HEK293 (cell line): ENCODE results near the gene ZNF536.

Experiments
- EGR2 ChIP-seq: fragments of 450-650 bp; formaldehyde crosslinking; IDR thresholded peaks from 2 replicates; pipeline ENCODE4 v1.5.1; 2016; ENCODE audit warnings: low read depth, missing biosample characterization, missing genetic modification characterization
- GLIS1 ChIP-seq: fragments of 450-650 bp; formaldehyde crosslinking; IDR thresholded peaks from 2 replicates; pipeline ENCODE4 v1.5.1; 2016; ENCODE audit warnings: missing biosample characterization, missing genetic modification characterization
- IKZF3 ChIP-seq: fragments of 450-650 bp; IDR thresholded peaks from 2 replicates; pipeline ENCODE4 v1.5.0; 2018; ENCODE audit warnings: missing biosample characterization, mild to moderate bottlenecking, missing genetic modification characterization, moderate library complexity
- KLF16 ChIP-seq: fragments of 450-650 bp; formaldehyde crosslinking; IDR thresholded peaks from 2 replicates; pipeline ENCODE4 v1.5.1; 2017; ENCODE audit warnings: missing biosample characterization, missing genetic modification characterization
- KLF7 ChIP-seq: fragments of 450-650 bp; formaldehyde crosslinking; IDR thresholded peaks from 2 replicates; pipeline ENCODE4 v1.5.1; 2016; ENCODE audit warnings: missing biosample characterization, missing genetic modification characterization, borderline replicate concordance
- KLF8 ChIP-seq: fragments of 450-650 bp; formaldehyde crosslinking; IDR thresholded peaks from 2 replicates; pipeline ENCODE4 v1.5.1; 2016; ENCODE audit warnings: missing biosample characterization, missing genetic modification characterization
- KLF9 ChIP-seq: fragments of 450-650 bp; formaldehyde crosslinking; IDR thresholded peaks from 2 replicates; pipeline ENCODE4 v1.5.1; 2016; ENCODE audit warnings: missing biosample characterization, missing genetic modification characterization, low read depth
- ZFP37 ChIP-seq: fragments of 450-650 bp; formaldehyde crosslinking; IDR thresholded peaks from 2 replicates; pipeline ENCODE4 v1.5.1; 2016; ENCODE audit warnings: missing biosample characterization, missing genetic modification characterization
- ZNF157 ChIP-seq: fragments of 450-650 bp; formaldehyde crosslinking; IDR thresholded peaks from 2 replicates; pipeline ENCODE4 v1.5.1; 2016; ENCODE audit warnings: missing biosample characterization, missing genetic modification characterization
- ZNF707 ChIP-seq: fragments of 450-650 bp; formaldehyde crosslinking; IDR thresholded peaks from 2 replicates; pipeline ENCODE4 v1.5.1; 2016; ENCODE audit warnings: missing biosample characterization, missing genetic modification characterization
- TF ChIP-seq, protein P1 (sequence below): fragments of 450-650 bp; formaldehyde crosslinking; IDR thresholded peaks from 2 replicates; pipeline ENCODE4 v1.5.1; 2016; ENCODE audit warnings: missing biosample characterization, missing genetic modification characterization
- TF ChIP-seq, protein P2 (sequence below): fragments of 450-650 bp; formaldehyde crosslinking; IDR thresholded peaks from 2 replicates; pipeline ENCODE4 v1.5.1; 2016; ENCODE audit warnings: missing biosample characterization, missing genetic modification characterization
- TF ChIP-seq, protein P3 (sequence below): fragments of 450-650 bp; formaldehyde crosslinking; optimal IDR thresholded peaks from 2 replicates; pipeline ENCODE3; 2016; ENCODE audit warnings: missing biosample characterization, mild to moderate bottlenecking, missing genetic modification characterization
- TF ChIP-seq, protein P4 (sequence below): fragments of 450-650 bp; formaldehyde crosslinking; IDR thresholded peaks from 2 replicates; pipeline ENCODE4 v1.5.1; 2016; ENCODE audit warnings: missing biosample characterization, missing genetic modification characterization
- TF ChIP-seq, protein P5 (sequence below): fragments of 450-650 bp; formaldehyde crosslinking; IDR thresholded peaks from 2 replicates; pipeline ENCODE4 v1.5.1; 2017; ENCODE audit warnings: missing biosample characterization, missing genetic modification characterization
- TF ChIP-seq, protein P6 (sequence below): fragments of 450-650 bp; formaldehyde crosslinking; IDR thresholded peaks from 2 replicates; pipeline ENCODE4 v1.5.1; 2016; ENCODE audit warnings: missing biosample characterization, missing genetic modification characterization
- TF ChIP-seq, protein P7 (sequence below): fragments of 450-650 bp; formaldehyde crosslinking; IDR thresholded peaks from 2 replicates; pipeline ENCODE4 v1.5.1; 2017; ENCODE audit warnings: missing biosample characterization, missing genetic modification characterization
- TF ChIP-seq, protein P8 (sequence below): fragments of 450-650 bp; formaldehyde crosslinking; IDR thresholded peaks from 2 replicates; pipeline ENCODE4 v1.5.1; 2016; ENCODE audit warnings: missing biosample characterization, missing genetic modification characterization, low read depth
- TF ChIP-seq, protein P9 (sequence below): fragments of 450-650 bp; formaldehyde crosslinking; conservative IDR thresholded peaks from 2 replicates; pipeline ENCODE4 v1.5.1; 2016; ENCODE audit warnings: low read depth, missing biosample characterization, missing genetic modification characterization
- TF ChIP-seq, protein P10 (sequence below): fragments of 450-650 bp; formaldehyde crosslinking; IDR thresholded peaks from 2 replicates; pipeline ENCODE4 v1.5.1; 2017; ENCODE audit warnings: missing biosample characterization, mild to moderate bottlenecking, missing genetic modification characterization, moderate library complexity

Gene ZNF536

DNA sequence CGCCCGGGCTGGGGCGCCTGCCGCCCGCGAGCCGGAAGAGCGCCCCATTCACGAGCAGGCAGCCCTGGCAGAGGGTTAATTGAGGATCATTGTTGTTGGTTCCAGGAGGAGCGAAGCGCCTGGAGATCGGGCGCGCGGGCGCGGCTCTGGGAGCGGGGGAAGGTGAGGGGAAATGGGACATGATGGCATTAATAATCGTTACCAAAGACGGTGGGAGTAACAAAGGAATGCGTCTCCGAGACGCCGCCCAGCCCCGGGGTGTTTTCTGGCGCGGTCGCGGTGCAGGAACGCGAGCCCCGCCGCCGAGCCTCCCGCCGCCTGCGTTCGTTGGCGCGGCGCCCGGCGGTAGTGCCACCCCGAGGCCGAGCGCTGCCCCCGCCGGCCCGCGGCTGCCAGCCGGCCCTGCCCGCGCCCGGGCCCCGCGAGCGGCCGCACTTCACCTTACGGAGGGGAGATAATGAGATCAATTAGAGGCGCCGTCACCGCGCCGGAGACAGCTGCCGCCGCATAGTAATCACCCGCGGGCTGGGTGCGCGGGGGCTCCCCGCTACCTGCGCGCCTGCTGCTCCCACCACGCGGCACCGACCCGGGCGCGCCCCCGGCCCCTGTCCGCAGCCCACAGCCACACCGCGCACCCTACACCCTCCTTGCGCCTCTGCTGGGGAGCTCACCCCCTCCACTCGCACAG lies 2.8 kb downstream of the ZNF536 start (continued):
- TF ChIP-seq, protein P1, sequence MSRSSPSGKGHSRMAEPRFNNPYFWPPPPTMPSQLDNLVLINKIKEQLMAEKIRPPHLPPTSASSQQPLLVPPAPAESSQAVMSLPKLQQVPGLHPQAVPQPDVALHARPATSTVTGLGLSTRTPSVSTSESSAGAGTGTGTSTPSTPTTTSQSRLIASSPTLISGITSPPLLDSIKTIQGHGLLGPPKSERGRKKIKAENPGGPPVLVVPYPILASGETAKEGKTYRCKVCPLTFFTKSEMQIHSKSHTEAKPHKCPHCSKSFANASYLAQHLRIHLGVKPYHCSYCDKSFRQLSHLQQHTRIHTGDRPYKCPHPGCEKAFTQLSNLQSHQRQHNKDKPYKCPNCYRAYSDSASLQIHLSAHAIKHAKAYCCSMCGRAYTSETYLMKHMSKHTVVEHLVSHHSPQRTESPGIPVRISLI = no peak
- TF ChIP-seq KLF8 (tag by site-specific recombination) (peak; percentile 47; the same call in 1 of the 2 replicates), EGR2 (tag by site-specific recombination) (peak; percentile 56), KLF9 (0 out of 2 replicates have a peak, but pooled peaks have one; percentile 39), ZNF157 (no peak), KLF7 (tag by site-specific recombination) (peak; percentile 41; the same call in 1 of the 2 replicates), KLF16 (tag by site-specific recombination) (peak; percentile 73), IKZF3 (tag by site-specific recombination) (peak; percentile 46; the same call in 1 of the 2 replicates), GLIS1 (tag by site-specific recombination) (peak; percentile 64), ZFP37 (tag by site-specific recombination) (no peak), ZNF707 (no peak)
- TF ChIP-seq, protein P2, sequence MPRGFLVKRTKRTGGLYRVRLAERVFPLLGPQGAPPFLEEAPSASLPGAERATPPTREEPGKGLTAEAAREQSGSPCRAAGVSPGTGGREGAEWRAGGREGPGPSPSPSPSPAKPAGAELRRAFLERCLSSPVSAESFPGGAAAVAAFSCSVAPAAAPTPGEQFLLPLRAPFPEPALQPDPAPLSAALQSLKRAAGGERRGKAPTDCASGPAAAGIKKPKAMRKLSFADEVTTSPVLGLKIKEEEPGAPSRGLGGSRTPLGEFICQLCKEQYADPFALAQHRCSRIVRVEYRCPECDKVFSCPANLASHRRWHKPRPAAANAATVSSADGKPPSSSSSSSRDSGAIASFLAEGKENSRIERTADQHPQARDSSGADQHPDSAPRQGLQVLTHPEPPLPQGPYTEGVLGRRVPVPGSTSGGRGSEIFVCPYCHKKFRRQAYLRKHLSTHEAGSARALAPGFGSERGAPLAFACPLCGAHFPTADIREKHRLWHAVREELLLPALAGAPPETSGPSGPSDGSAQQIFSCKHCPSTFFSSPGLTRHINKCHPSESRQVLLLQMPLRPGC (tag by site-specific recombination) = no peak
- TF ChIP-seq, protein P3, sequence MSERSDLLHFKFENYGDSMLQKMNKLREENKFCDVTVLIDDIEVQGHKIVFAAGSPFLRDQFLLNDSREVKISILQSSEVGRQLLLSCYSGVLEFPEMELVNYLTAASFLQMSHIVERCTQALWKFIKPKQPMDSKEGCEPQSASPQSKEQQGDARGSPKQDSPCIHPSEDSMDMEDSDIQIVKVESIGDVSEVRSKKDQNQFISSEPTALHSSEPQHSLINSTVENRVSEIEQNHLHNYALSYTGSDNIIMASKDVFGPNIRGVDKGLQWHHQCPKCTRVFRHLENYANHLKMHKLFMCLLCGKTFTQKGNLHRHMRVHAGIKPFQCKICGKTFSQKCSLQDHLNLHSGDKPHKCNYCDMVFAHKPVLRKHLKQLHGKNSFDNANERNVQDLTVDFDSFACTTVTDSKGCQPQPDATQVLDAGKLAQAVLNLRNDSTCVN (tag by site-specific recombination) = peak; percentile 84
- TF ChIP-seq, protein P4, sequence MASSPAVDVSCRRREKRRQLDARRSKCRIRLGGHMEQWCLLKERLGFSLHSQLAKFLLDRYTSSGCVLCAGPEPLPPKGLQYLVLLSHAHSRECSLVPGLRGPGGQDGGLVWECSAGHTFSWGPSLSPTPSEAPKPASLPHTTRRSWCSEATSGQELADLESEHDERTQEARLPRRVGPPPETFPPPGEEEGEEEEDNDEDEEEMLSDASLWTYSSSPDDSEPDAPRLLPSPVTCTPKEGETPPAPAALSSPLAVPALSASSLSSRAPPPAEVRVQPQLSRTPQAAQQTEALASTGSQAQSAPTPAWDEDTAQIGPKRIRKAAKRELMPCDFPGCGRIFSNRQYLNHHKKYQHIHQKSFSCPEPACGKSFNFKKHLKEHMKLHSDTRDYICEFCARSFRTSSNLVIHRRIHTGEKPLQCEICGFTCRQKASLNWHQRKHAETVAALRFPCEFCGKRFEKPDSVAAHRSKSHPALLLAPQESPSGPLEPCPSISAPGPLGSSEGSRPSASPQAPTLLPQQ = no peak
- TF ChIP-seq, protein P5, sequence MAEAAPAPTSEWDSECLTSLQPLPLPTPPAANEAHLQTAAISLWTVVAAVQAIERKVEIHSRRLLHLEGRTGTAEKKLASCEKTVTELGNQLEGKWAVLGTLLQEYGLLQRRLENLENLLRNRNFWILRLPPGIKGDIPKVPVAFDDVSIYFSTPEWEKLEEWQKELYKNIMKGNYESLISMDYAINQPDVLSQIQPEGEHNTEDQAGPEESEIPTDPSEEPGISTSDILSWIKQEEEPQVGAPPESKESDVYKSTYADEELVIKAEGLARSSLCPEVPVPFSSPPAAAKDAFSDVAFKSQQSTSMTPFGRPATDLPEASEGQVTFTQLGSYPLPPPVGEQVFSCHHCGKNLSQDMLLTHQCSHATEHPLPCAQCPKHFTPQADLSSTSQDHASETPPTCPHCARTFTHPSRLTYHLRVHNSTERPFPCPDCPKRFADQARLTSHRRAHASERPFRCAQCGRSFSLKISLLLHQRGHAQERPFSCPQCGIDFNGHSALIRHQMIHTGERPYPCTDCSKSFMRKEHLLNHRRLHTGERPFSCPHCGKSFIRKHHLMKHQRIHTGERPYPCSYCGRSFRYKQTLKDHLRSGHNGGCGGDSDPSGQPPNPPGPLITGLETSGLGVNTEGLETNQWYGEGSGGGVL = peak; percentile 80
- TF ChIP-seq, protein P6, sequence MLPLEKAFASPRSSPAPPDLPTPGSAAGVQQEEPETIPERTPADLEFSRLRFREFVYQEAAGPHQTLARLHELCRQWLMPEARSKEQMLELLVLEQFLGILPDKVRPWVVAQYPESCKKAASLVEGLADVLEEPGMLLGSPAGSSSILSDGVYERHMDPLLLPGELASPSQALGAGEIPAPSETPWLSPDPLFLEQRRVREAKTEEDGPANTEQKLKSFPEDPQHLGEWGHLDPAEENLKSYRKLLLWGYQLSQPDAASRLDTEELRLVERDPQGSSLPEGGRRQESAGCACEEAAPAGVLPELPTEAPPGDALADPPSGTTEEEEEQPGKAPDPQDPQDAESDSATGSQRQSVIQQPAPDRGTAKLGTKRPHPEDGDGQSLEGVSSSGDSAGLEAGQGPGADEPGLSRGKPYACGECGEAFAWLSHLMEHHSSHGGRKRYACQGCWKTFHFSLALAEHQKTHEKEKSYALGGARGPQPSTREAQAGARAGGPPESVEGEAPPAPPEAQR = no peak
- TF ChIP-seq, protein P7, sequence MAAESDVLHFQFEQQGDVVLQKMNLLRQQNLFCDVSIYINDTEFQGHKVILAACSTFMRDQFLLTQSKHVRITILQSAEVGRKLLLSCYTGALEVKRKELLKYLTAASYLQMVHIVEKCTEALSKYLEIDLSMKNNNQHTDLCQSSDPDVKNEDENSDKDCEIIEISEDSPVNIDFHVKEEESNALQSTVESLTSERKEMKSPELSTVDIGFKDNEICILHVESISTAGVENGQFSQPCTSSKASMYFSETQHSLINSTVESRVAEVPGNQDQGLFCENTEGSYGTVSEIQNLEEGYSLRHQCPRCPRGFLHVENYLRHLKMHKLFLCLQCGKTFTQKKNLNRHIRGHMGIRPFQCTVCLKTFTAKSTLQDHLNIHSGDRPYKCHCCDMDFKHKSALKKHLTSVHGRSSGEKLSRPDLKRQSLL (tag by site-specific recombination) = no peak
- TF ChIP-seq, protein P8, sequence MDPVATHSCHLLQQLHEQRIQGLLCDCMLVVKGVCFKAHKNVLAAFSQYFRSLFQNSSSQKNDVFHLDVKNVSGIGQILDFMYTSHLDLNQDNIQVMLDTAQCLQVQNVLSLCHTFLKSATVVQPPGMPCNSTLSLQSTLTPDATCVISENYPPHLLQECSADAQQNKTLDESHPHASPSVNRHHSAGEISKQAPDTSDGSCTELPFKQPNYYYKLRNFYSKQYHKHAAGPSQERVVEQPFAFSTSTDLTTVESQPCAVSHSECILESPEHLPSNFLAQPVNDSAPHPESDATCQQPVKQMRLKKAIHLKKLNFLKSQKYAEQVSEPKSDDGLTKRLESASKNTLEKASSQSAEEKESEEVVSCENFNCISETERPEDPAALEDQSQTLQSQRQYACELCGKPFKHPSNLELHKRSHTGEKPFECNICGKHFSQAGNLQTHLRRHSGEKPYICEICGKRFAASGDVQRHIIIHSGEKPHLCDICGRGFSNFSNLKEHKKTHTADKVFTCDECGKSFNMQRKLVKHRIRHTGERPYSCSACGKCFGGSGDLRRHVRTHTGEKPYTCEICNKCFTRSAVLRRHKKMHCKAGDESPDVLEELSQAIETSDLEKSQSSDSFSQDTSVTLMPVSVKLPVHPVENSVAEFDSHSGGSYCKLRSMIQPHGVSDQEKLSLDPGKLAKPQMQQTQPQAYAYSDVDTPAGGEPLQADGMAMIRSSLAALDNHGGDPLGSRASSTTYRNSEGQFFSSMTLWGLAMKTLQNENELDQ (tag by site-specific recombination) = no peak
- TF ChIP-seq, protein P9, sequence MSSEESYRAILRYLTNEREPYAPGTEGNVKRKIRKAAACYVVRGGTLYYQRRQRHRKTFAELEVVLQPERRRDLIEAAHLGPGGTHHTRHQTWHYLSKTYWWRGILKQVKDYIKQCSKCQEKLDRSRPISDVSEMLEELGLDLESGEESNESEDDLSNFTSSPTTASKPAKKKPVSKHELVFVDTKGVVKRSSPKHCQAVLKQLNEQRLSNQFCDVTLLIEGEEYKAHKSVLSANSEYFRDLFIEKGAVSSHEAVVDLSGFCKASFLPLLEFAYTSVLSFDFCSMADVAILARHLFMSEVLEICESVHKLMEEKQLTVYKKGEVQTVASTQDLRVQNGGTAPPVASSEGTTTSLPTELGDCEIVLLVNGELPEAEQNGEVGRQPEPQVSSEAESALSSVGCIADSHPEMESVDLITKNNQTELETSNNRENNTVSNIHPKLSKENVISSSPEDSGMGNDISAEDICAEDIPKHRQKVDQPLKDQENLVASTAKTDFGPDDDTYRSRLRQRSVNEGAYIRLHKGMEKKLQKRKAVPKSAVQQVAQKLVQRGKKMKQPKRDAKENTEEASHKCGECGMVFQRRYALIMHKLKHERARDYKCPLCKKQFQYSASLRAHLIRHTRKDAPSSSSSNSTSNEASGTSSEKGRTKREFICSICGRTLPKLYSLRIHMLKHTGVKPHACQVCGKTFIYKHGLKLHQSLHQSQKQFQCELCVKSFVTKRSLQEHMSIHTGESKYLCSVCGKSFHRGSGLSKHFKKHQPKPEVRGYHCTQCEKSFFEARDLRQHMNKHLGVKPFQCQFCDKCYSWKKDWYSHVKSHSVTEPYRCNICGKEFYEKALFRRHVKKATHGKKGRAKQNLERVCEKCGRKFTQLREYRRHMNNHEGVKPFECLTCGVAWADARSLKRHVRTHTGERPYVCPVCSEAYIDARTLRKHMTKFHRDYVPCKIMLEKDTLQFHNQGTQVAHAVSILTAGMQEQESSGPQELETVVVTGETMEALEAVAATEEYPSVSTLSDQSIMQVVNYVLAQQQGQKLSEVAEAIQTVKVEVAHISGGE (tag by site-specific recombination) = no peak
- TF ChIP-seq, protein P10, sequence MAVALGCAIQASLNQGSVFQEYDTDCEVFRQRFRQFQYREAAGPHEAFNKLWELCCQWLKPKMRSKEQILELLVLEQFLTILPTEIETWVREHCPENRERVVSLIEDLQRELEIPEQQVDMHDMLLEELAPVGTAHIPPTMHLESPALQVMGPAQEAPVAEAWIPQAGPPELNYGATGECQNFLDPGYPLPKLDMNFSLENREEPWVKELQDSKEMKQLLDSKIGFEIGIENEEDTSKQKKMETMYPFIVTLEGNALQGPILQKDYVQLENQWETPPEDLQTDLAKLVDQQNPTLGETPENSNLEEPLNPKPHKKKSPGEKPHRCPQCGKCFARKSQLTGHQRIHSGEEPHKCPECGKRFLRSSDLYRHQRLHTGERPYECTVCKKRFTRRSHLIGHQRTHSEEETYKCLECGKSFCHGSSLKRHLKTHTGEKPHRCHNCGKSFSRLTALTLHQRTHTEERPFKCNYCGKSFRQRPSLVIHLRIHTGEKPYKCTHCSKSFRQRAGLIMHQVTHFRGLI = no peak
